NCI-H1694 treated with DMSO at 0.1 percent for 48 hours (cell line): ENCODE data around the gene PPP4R1.

Experiments
- DNase-seq: peaks from one replicate; lab custom pipeline; 2025; lab: John Stamatoyannopoulos, UW

Gene PPP4R1

GRCh38 chr18:9547782-9548181, 66.6 kb downstream of the PPP4R1 start:
- DNase-seq = no peak

GRCh38 chr18:9546468-9546867, 67.9 kb downstream of the PPP4R1 start:
- no peak for DNase-seq

- DNase-seq = no peak
These were observed 69.3 kb downstream of the PPP4R1 start for GRCh38 chr18:9545029-9545428.

- DNase-seq = no peak
These were observed 71.4 kb downstream of the PPP4R1 start for GRCh38 chr18:9542924-9543323.

GRCh38 chr18:9539938-9540337, 74.4 kb downstream of the PPP4R1 start:
- no peak for DNase-seq

GRCh38 chr18:9539283-9539682, 75.1 kb downstream of the PPP4R1 start:
- DNase-seq = no peak

GRCh38 chr18:9537677-9538076, 76.7 kb downstream of the PPP4R1 start:
- DNase-seq = no peak

- DNase-seq = no peak
These were observed 77.8 kb downstream of the PPP4R1 start for GRCh38 chr18:9536354-9537152.

GRCh38 chr18:9535430-9535991, 78.8 kb downstream of the PPP4R1 start:
- DNase-seq = no peak

- no peak for DNase-seq
These were observed 79.5 kb downstream of the PPP4R1 start for GRCh38 chr18:9534844-9535243.

GRCh38 chr18:9531791-9532410, 82.5 kb downstream of the PPP4R1 start:
- DNase-seq = no peak

- DNase-seq = no peak
These were observed 83.9 kb downstream of the PPP4R1 start for GRCh38 chr18:9530226-9531009.

- DNase-seq = no peak
These were observed 87.9 kb downstream of the PPP4R1 start for GRCh38 chr18:9526458-9526857.

- no peak for DNase-seq
These were observed 91.4 kb downstream of the PPP4R1 start for GRCh38 chr18:9522952-9523351.

GRCh38 chr18:9521770-9522169, 92.6 kb downstream of the PPP4R1 start:
- no peak for DNase-seq

GRCh38 chr18:9520666-9521065, 93.7 kb downstream of the PPP4R1 start:
- no peak for DNase-seq

- DNase-seq = no peak
These were observed 95.0 kb downstream of the PPP4R1 start for GRCh38 chr18:9519399-9519798.

- no peak for DNase-seq
These were observed 96.5 kb downstream of the PPP4R1 start for GRCh38 chr18:9517869-9518268.

GRCh38 chr18:9516437-9517064, 97.8 kb downstream of the PPP4R1 start:
- peak; percentile 43 for DNase-seq

- no peak for DNase-seq
These were observed 100.3 kb downstream of the PPP4R1 start for GRCh38 chr18:9513971-9514512.

- DNase-seq = no peak
These were observed 105.8 kb downstream of the PPP4R1 start for GRCh38 chr18:9508446-9509025.
